ENCODE measurements around the gene DPP9.

DPP9 gene

GRCh38 chr19:4704317-4704673, 19.3 kb downstream of the DPP9 start:
- no peak for DNase-seq (ENCODE audit: insufficient read length, low spot score)
- FAIRE-seq: no peak
- TF ChIP-seq POU2F2 (IDR thresholded peaks at IDR 0.05; ENCODE audit: low read depth, low read length): no peak
- no peak for TF ChIP-seq PAX5 (IDR thresholded peaks at IDR 0.05; ENCODE audit: insufficient read depth, low read length, severe bottlenecking)
- TF ChIP-seq POLR2A (IDR thresholded peaks at IDR 0.05; ENCODE audit: low read depth, low read length): no peak
- no peak for TF ChIP-seq TAF1 (IDR thresholded peaks at IDR 0.05; ENCODE audit: low read depth, low read length)
- TF ChIP-seq SPI1 (IDR thresholded peaks at IDR 0.05; ENCODE audit: low read depth, low read length): no peak
- no peak for TF ChIP-seq POLR2AphosphoS5 (IDR thresholded peaks at IDR 0.05; ENCODE audit: low read depth, low read length)

GRCh38 chr19:4703671-4704316, 19.8 kb downstream of the DPP9 start:
- no peak for DNase-seq (ENCODE audit: insufficient read length, low spot score)
- TF ChIP-seq PAX5 (IDR thresholded peaks at IDR 0.05; ENCODE audit: insufficient read depth, low read length, severe bottlenecking) (no peak), SPI1 (IDR thresholded peaks at IDR 0.05; ENCODE audit: low read depth, low read length) (no peak), POLR2A (IDR thresholded peaks at IDR 0.05; ENCODE audit: low read depth, low read length) (no peak), TAF1 (IDR thresholded peaks at IDR 0.05; ENCODE audit: low read depth, low read length) (no peak), POU2F2 (IDR thresholded peaks at IDR 0.05; ENCODE audit: low read depth, low read length) (no peak), POLR2AphosphoS5 (IDR thresholded peaks at IDR 0.05; ENCODE audit: low read depth, low read length) (no peak)
- FAIRE-seq: no peak

GRCh38 chr19:4702764-4703163, 20.9 kb downstream of the DPP9 start:
- DNase-seq (ENCODE audit: insufficient read length, low spot score) (no peak), FAIRE-seq (no peak)
- TF ChIP-seq TAF1 (IDR thresholded peaks at IDR 0.05; ENCODE audit: low read depth, low read length) (no peak), POLR2A (IDR thresholded peaks at IDR 0.05; ENCODE audit: low read depth, low read length) (no peak), SPI1 (IDR thresholded peaks at IDR 0.05; ENCODE audit: low read depth, low read length) (no peak), POU2F2 (IDR thresholded peaks at IDR 0.05; ENCODE audit: low read depth, low read length) (no peak), POLR2AphosphoS5 (IDR thresholded peaks at IDR 0.05; ENCODE audit: low read depth, low read length) (no peak), PAX5 (IDR thresholded peaks at IDR 0.05; ENCODE audit: insufficient read depth, low read length, severe bottlenecking) (no peak)

- DNase-seq (ENCODE audit: insufficient read length, low spot score): no peak
- no peak for FAIRE-seq
- TF ChIP-seq POLR2AphosphoS5 (IDR thresholded peaks at IDR 0.05; ENCODE audit: low read depth, low read length) (no peak), POLR2A (IDR thresholded peaks at IDR 0.05; ENCODE audit: low read depth, low read length) (no peak), PAX5 (IDR thresholded peaks at IDR 0.05; ENCODE audit: insufficient read depth, low read length, severe bottlenecking) (no peak), SPI1 (IDR thresholded peaks at IDR 0.05; ENCODE audit: low read depth, low read length) (no peak), POU2F2 (IDR thresholded peaks at IDR 0.05; ENCODE audit: low read depth, low read length) (no peak)
Measured at GRCh38 chr19:4701557-4701956, 22.1 kb downstream of the DPP9 start.

DNA sequence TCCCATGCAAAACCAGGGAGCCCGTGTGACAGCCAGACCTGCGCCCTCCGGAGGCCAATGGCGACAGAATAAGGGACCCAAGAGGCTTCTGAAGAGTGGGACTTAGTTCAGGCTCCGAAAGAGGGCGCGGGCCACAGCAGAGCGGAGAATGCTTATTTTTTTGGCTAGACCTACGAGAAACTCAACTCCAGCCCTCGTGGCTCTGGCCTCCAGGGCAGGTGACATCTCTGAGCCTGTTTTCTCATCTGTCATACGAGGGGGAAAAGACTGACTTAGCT, 23.0 kb downstream of the DPP9 start:
- DNase-seq (ENCODE audit: insufficient read length, low spot score) (no peak), FAIRE-seq (no peak)
- TF ChIP-seq POU2F2 (IDR thresholded peaks at IDR 0.05; ENCODE audit: low read depth, low read length) (no peak), SPI1 (IDR thresholded peaks at IDR 0.05; ENCODE audit: low read depth, low read length) (no peak), TAF1 (IDR thresholded peaks at IDR 0.05; ENCODE audit: low read depth, low read length) (no peak), POLR2A (IDR thresholded peaks at IDR 0.05; ENCODE audit: low read depth, low read length) (no peak), POLR2AphosphoS5 (IDR thresholded peaks at IDR 0.05; ENCODE audit: low read depth, low read length) (no peak), PAX5 (IDR thresholded peaks at IDR 0.05; ENCODE audit: insufficient read depth, low read length, severe bottlenecking) (no peak)

- no peak for TF ChIP-seq PAX5 (IDR thresholded peaks at IDR 0.05; ENCODE audit: insufficient read depth, low read length, severe bottlenecking)
- TF ChIP-seq SPI1 (IDR thresholded peaks at IDR 0.05; ENCODE audit: low read depth, low read length): no peak
- no peak for TF ChIP-seq TAF1 (IDR thresholded peaks at IDR 0.05; ENCODE audit: low read depth, low read length)
- no peak for TF ChIP-seq POU2F2 (IDR thresholded peaks at IDR 0.05; ENCODE audit: low read depth, low read length)
- TF ChIP-seq POLR2A (IDR thresholded peaks at IDR 0.05; ENCODE audit: low read depth, low read length): no peak
- TF ChIP-seq POLR2AphosphoS5 (IDR thresholded peaks at IDR 0.05; ENCODE audit: low read depth, low read length): no peak
- FAIRE-seq (no peak), DNase-seq (ENCODE audit: insufficient read length, low spot score) (no peak)
Measured at GRCh38 chr19:4699826-4700692, 23.6 kb downstream of the DPP9 start.

DNA sequence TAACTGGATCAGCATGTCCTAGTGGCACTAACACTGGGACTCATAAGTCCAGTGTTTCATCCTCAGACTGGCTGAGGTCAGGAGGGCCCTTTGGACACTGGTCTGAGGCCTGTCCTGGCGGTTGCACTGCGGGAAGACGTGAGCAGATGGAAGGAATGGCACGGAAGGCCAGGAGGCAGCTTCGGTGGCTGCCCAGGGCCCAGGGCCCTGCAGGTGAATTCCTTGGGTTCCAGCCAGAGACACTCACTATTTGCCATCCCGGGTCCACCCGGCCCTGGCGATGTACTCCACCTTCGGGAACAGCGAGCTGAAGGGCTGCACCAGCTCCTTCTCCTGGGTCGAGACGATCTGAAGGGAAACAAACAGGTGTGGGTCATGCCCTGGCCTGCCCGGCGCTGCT, 26.3 kb downstream of the DPP9 start:
- TF ChIP-seq POLR2A (IDR thresholded peaks at IDR 0.05; ENCODE audit: low read depth, low read length): no peak
- no peak for TF ChIP-seq POLR2AphosphoS5 (IDR thresholded peaks at IDR 0.05; ENCODE audit: low read depth, low read length)
- no peak for TF ChIP-seq TAF1 (IDR thresholded peaks at IDR 0.05; ENCODE audit: low read depth, low read length)
- no peak for TF ChIP-seq SPI1 (IDR thresholded peaks at IDR 0.05; ENCODE audit: low read depth, low read length)
- no peak for TF ChIP-seq POU2F2 (IDR thresholded peaks at IDR 0.05; ENCODE audit: low read depth, low read length)
- FAIRE-seq: no peak
- DNase-seq (ENCODE audit: insufficient read length, low spot score): no peak

DNA sequence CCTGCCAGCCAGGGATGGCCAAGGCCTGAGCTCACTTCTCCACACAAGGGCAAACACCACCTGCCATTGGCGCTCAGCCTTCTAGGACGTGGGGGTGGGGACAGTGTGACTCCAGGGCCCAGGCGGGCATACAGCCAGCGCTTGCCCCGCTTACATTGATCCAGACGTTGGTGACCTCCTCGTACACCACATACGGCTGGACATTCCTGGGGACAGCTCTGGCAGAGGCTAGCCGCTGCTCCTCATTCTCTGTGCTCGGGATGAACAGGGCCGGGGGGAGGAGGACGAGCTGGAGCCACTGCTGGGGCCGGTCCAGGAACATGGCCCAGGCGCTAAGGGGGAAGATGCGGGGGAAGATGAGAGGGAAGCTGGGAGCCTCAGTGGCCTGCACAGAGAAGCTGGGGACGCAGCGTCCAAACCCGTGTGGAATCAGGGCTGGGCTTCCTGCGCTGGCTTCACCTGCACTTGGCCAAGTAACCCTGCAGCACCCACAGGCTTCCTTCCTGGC, 28.4 kb downstream of the DPP9 start:
- TF ChIP-seq TAF1 (IDR thresholded peaks at IDR 0.05; ENCODE audit: low read depth, low read length) (no peak), SPI1 (IDR thresholded peaks at IDR 0.05; ENCODE audit: low read depth, low read length) (no peak), POU2F2 (IDR thresholded peaks at IDR 0.05; ENCODE audit: low read depth, low read length) (no peak), POLR2AphosphoS5 (IDR thresholded peaks at IDR 0.05; ENCODE audit: low read depth, low read length) (no peak), PAX5 (IDR thresholded peaks at IDR 0.05; ENCODE audit: insufficient read depth, low read length, severe bottlenecking) (no peak), POLR2A (IDR thresholded peaks at IDR 0.05; ENCODE audit: low read depth, low read length) (no peak)
- DNase-seq (ENCODE audit: insufficient read length, low spot score) (no peak), FAIRE-seq (no peak)

GRCh38 chr19:4694211-4694987, 29.2 kb downstream of the DPP9 start:
- TF ChIP-seq PAX5 (IDR thresholded peaks at IDR 0.05; ENCODE audit: insufficient read depth, low read length, severe bottlenecking) (no peak), SPI1 (IDR thresholded peaks at IDR 0.05; ENCODE audit: low read depth, low read length) (no peak), POLR2AphosphoS5 (IDR thresholded peaks at IDR 0.05; ENCODE audit: low read depth, low read length) (no peak), POU2F2 (IDR thresholded peaks at IDR 0.05; ENCODE audit: low read depth, low read length) (no peak), TAF1 (IDR thresholded peaks at IDR 0.05; ENCODE audit: low read depth, low read length) (no peak), POLR2A (IDR thresholded peaks at IDR 0.05; ENCODE audit: low read depth, low read length) (no peak)
- FAIRE-seq (no peak), DNase-seq (ENCODE audit: insufficient read length, low spot score) (no peak)

All from GM12891 (cell line).